Activated CD8-positive, alpha-beta memory T cell treated with anti-CD3 and anti-CD28 coated beads for 1 hour (primary cell): ENCODE results near the gene VWA3B.
"Not testable (repeated sequence)": the region's sequence is repeated elsewhere in the genome, so short reads cannot be mapped to it uniquely, and the experiment has no call there.

Source experiments
- DNase-seq, 2 donors: peaks; one replicate each; pipeline ENCODE4 v3.0.0-alpha.2; 2020; ENCODE audit warnings: low read depth in 1 of 2; ENCODE audit errors: extremely low read depth in 1 of 2

VWA3B gene

GRCh38 chr2:98242003-98242402, 155.0 kb downstream of the VWA3B start:
- DNase-seq, result no peak

GRCh38 chr2:98245491-98245890, 158.5 kb downstream of the VWA3B start:
- DNase-seq, result no peak

GRCh38 chr2:98247383-98247782, 160.4 kb downstream of the VWA3B start:
- no peak for DNase-seq

GRCh38 chr2:98252038-98252773, 165.2 kb downstream of the VWA3B start:
- no peak for DNase-seq

GRCh38 chr2:98253461-98254070, 166.6 kb downstream of the VWA3B start:
- DNase-seq, result no peak

GRCh38 chr2:98254504-98255059, 167.6 kb downstream of the VWA3B start:
- no peak for DNase-seq

- DNase-seq, result no peak
Observed at GRCh38 chr2:98258906-98259305, 171.9 kb downstream of the VWA3B start.

GRCh38 chr2:98263362-98263761, 176.4 kb downstream of the VWA3B start:
- DNase-seq, result no peak

GRCh38 chr2:98268225-98268624, 181.3 kb downstream of the VWA3B start:
- DNase-seq, result not testable (repeated sequence)

GRCh38 chr2:98269274-98269673, 182.3 kb downstream of the VWA3B start:
- no peak for DNase-seq

- DNase-seq, result no peak
Observed at GRCh38 chr2:98269830-98270229, 182.9 kb downstream of the VWA3B start.

GRCh38 chr2:98277162-98277859, 190.3 kb downstream of the VWA3B start:
- no peak for DNase-seq

- no peak for DNase-seq
Observed at GRCh38 chr2:98278074-98278473, 191.1 kb downstream of the VWA3B start.

GRCh38 chr2:98280376-98281102, 193.6 kb downstream of the VWA3B start:
- DNase-seq, result no peak

- DNase-seq, result no peak
Observed at GRCh38 chr2:98281607-98282006, 194.6 kb downstream of the VWA3B start.

- DNase-seq, result no peak
Observed at GRCh38 chr2:98282109-98282508, 195.1 kb downstream of the VWA3B start.

- no peak for DNase-seq
Observed at GRCh38 chr2:98293030-98293429, 206.1 kb downstream of the VWA3B start.

GRCh38 chr2:98293931-98294687, 207.1 kb downstream of the VWA3B start:
- no peak for DNase-seq

GRCh38 chr2:98294711-98295110, 207.7 kb downstream of the VWA3B start:
- DNase-seq, result no peak

GRCh38 chr2:98295275-98295674, 208.3 kb downstream of the VWA3B start:
- DNase-seq, result no peak
